GM23248 (cell line): ENCODE results near the gene SLC17A7. TPM values are rescaled to one million over a fixed set of nuclear protein-coding genes. Genes with fewer than 3 reads are reported as not detected.

Experiments
- DNase-seq: peaks from one replicate; pipeline ENCODE4 v3.0.0-alpha.2; 2015
- H2AFZ ChIP-seq: fragments of 200-600 bp; sonication (generic); 2 replicates; pipeline ENCODE4 v1.6.1; 2016; ENCODE audit warnings: antibody characterized with exemption
- H3F3A ChIP-seq: fragments of 200-600 bp; sonication (generic); 2 replicates; pipeline ENCODE4 v1.6.1; 2016; ENCODE audit warnings: mild to moderate bottlenecking, antibody characterized with exemption, mixed run types; ENCODE audit not compliant: insufficient read depth
- H3K27ac ChIP-seq: fragments of 200-600 bp; sonication (generic); 2 replicates; pipeline ENCODE4 v1.5.1; 2016; ENCODE audit warnings: mild to moderate bottlenecking
- H3K27me3 ChIP-seq: fragments of 200-600 bp; sonication (generic); replicated peaks from 2 replicates; pipeline ENCODE4 v1.6.1; 2016; ENCODE audit warnings: mild to moderate bottlenecking; ENCODE audit not compliant: insufficient read depth
- H3K36me3 ChIP-seq: fragments of 200-600 bp; sonication (generic); 2 replicates; pipeline ENCODE4 v1.6.1; 2016; ENCODE audit warnings: low read depth, mild to moderate bottlenecking
- H3K4me1 ChIP-seq: fragments of 200-600 bp; sonication (generic); 2 replicates; pipeline ENCODE4 v1.6.1; 2016; ENCODE audit warnings: mild to moderate bottlenecking; ENCODE audit not compliant: insufficient read depth
- H3K4me2 ChIP-seq: fragments of 200-600 bp; sonication (generic); one replicate; pipeline ENCODE4 v1.6.1; 2016; ENCODE audit warnings: mild to moderate bottlenecking; ENCODE audit not compliant: unreplicated experiment
- H3K4me3 ChIP-seq: fragments of 200-600 bp; sonication (generic); 2 replicates; pipeline ENCODE4 v1.5.1; 2016; ENCODE audit warnings: mild to moderate bottlenecking
- H3K79me2 ChIP-seq: fragments of 200-600 bp; sonication (generic); 2 replicates; pipeline ENCODE4 v1.6.1; 2016; ENCODE audit warnings: mild to moderate bottlenecking; ENCODE audit not compliant: insufficient read depth
- H3K9ac ChIP-seq: fragments of 200-600 bp; sonication (generic); 2 replicates; pipeline ENCODE4 v1.6.1; 2016; ENCODE audit warnings: mild to moderate bottlenecking
- H3K9me2 ChIP-seq: fragments of 200-600 bp; sonication (generic); 2 replicates; pipeline ENCODE4 v1.6.1; 2016; ENCODE audit warnings: mixed run types, mild to moderate bottlenecking, moderate library complexity; ENCODE audit not compliant: insufficient read depth
- H3K9me3 ChIP-seq: fragments of 200-600 bp; sonication (generic); one replicate; pipeline ENCODE4 v1.6.1; 2017; ENCODE audit warnings: low read depth
- H4K20me1 ChIP-seq: fragments of 200-600 bp; sonication (generic); 2 replicates; pipeline ENCODE4 v1.6.0; 2016; ENCODE audit not compliant: insufficient read depth
- EZH2 ChIP-seq: fragments of 200-600 bp; sonication (generic); IDR thresholded peaks from 2 replicates; pipeline ENCODE4 v1.6.1; 2018; ENCODE audit warnings: antibody characterized with exemption, mild to moderate bottlenecking; ENCODE audit not compliant: insufficient read depth, poor library complexity, severe bottlenecking
- EZH2phosphoT487 ChIP-seq: fragments of 200-600 bp; sonication (generic); IDR thresholded peaks from 2 replicates; pipeline ENCODE4 v1.6.1; 2018; ENCODE audit warnings: antibody characterized with exemption, moderate library complexity, mild to moderate bottlenecking, low read depth; ENCODE audit not compliant: insufficient read depth
- WGBS, 2 experiments: methylation state at CpG; one replicate each; pipeline ENCODE4 v1.1.6; 2015 to 2017; ENCODE audit warnings: low lambda C conversion rate in 2 of 2, low coverage in 1 of 2; ENCODE audit errors: missing lambda C conversion rate in 2 of 2; 5-methylcytosine and 5-hydroxymethylcytosine counted together
- in situ Hi-C: fragments of 300-500 bp; cut with MboI; formaldehyde crosslinking; loops from 2 replicates; pipeline ENCODE4 v1.15.0; 2020
- polyA plus RNA-seq: library from polyadenylated mRNA; unstranded; fragments of >200 nt; fragmentation: Nextera tagmentation; extraction: Ambion mirVana; gene quantifications from 2 replicates; pipeline ENCODE4 v1.2.1, GENCODE V29; 2016
- total RNA-seq: library from RNA; depleted of rRNA; stranded (reverse); fragments of >200 nt; shearing (Covaris generic); gene quantifications from 2 replicates; pipeline ENCODE4 v1.2.3, GENCODE V29; 2014

Gene SLC17A7
- total and polyA plus RNA-seq, 2 experiments from 2014 or later, result not detected

DNA sequence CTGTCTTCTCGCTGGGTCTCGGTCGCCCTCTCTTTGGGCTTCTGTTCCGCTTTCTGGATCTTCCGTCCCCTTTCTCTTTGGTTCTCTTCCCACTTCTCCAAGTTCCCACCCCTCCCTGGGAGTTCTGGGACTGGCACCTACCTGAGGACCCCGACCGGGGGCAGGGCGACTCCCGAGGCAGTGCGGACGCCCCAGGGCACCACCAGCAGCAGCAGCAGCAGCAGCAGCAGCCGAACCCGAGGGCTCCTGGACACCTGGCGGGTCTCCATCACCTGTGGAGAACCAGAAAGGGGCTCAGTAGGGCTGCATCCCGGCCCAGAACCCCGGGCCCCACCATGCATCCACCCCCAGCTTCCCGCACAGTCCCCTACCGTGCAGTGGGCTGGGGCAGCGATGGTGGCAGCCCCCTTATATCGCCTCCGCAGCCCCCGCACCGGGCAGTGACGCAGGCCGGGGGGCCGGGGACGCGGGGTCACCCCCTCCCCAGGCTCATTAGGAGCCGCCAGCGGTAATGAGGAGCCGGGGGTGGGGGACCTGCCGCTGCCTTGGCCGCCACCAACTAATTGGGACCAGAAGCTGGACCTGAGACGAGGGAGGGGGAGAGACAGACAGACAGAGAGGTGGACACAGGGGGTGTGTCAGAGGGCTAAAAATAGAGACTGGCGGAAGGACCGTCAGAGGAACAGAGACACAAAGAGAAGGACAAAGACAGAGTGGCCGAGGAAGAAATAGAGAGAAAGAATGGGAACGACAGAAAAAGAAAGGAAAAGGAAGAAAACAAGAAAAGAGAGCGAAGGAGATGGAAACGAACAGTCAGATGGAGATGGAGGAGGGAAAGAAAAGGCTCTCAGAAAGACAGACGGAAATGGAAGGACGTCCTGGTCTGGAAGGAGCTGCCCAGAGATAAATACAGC lies 18.0 kb downstream of the SLC17A7 start, which contains the start of gene PTH2:
Gene PTH2, minus strand, starts transcription at position 371 of the 914 bp plus-strand sequence. Its CDS starts 102 bp downstream, at position 269.
- no peak within 1 kb of the TSS for H3K4me3 ChIP-seq
- H3F3A ChIP-seq, result no peaks in the 10 kb centered on the region
- no peaks in the 10 kb centered on the region for H4K20me1 ChIP-seq
- TF ChIP-seq EZH2phosphoT487 (0 out of 2 replicates have a peak, but pooled peaks have one; percentile 4), EZH2 (no peak)
- no peaks in the 10 kb centered on the region for H3K9me3 ChIP-seq
- no peak within 1 kb of the TSS for H3K27ac ChIP-seq
- no peaks in the 10 kb centered on the region for H3K9me2 ChIP-seq
- peak within 1 kb of the TSS; percentile 21 for H3K4me2 ChIP-seq
- in situ Hi-C loops, result no loop called here
- 6 to 11% methylated on average over 32 to 42 of the region's 42 CpGs for WGBS, 2 experiments
- peaks cover 85% of the 10 kb centered on the region for H3K27me3 ChIP-seq
- no peaks in the 10 kb centered on the region for H3K36me3 ChIP-seq
- H2AFZ ChIP-seq, result no peak within 1 kb of the TSS
- 0 out of 2 replicates have a peak, but pooled peaks cover 5% of the 10 kb centered on the region for H3K4me1 ChIP-seq
- no peak for DNase-seq
- H3K9ac ChIP-seq, result no peak within 1 kb of the TSS
- no peaks in the 10 kb centered on the region for H3K79me2 ChIP-seq

- Histone ChIP-seq H3K9me2 (no peaks in the 10 kb centered on the region), H2AFZ (no peak overlapping the region), H3K4me2 (peak overlapping the region; percentile 21), H3K4me1 (0 out of 2 replicates have a peak, but pooled peaks cover 5% of the 10 kb centered on the region), H3K4me3 (no peak overlapping the region), H3K36me3 (no peaks in the 10 kb centered on the region), H3K79me2 (no peaks in the 10 kb centered on the region), H3F3A (no peaks in the 10 kb centered on the region), H3K27ac (no peak overlapping the region), H3K27me3 (peaks cover 80% of the 10 kb centered on the region), H3K9ac (no peak overlapping the region), H3K9me3 (no peaks in the 10 kb centered on the region), H4K20me1 (no peaks in the 10 kb centered on the region)
- in situ Hi-C loops, result no loop called here
- peak; percentile 63 for DNase-seq
- TF ChIP-seq EZH2phosphoT487 (peak; percentile 47; the same call in 1 of the 2 replicates), EZH2 (peak; percentile 90)
- 6 to 8% methylated on average over 34 to 52 of the region's 58 CpGs for WGBS, 2 experiments
These were observed 18.8 kb downstream of the SLC17A7 start for GRCh38 chr19:49422407-49423070.

GRCh38 chr19:49421878-49422202 lies 19.5 kb downstream of the SLC17A7 start:
- TF ChIP-seq EZH2 (no peak), EZH2phosphoT487 (no peak)
- no peaks in the 10 kb centered on the region for H3K9me2 ChIP-seq
- H3F3A ChIP-seq, result no peaks in the 10 kb centered on the region
- no peaks in the 10 kb centered on the region for H3K79me2 ChIP-seq
- WGBS, 2 experiments, result 15 to 30% methylated on average over 2 to 3 of the region's 3 CpGs
- in situ Hi-C loops, result no loop called here
- peaks cover 73% of the 10 kb centered on the region for H3K27me3 ChIP-seq
- H3K9me3 ChIP-seq, result no peaks in the 10 kb centered on the region
- H3K4me1 ChIP-seq, result 0 out of 2 replicates have a peak, but pooled peaks cover 5% of the 10 kb centered on the region
- H3K36me3 ChIP-seq, result no peaks in the 10 kb centered on the region
- H4K20me1 ChIP-seq, result no peaks in the 10 kb centered on the region
- no peak overlapping the region for H3K4me2 ChIP-seq
- no peak overlapping the region for H3K4me3 ChIP-seq
- no peak overlapping the region for H3K9ac ChIP-seq
- DNase-seq, result no peak
- H3K27ac ChIP-seq, result no peak overlapping the region
- no peak overlapping the region for H2AFZ ChIP-seq

DNA sequence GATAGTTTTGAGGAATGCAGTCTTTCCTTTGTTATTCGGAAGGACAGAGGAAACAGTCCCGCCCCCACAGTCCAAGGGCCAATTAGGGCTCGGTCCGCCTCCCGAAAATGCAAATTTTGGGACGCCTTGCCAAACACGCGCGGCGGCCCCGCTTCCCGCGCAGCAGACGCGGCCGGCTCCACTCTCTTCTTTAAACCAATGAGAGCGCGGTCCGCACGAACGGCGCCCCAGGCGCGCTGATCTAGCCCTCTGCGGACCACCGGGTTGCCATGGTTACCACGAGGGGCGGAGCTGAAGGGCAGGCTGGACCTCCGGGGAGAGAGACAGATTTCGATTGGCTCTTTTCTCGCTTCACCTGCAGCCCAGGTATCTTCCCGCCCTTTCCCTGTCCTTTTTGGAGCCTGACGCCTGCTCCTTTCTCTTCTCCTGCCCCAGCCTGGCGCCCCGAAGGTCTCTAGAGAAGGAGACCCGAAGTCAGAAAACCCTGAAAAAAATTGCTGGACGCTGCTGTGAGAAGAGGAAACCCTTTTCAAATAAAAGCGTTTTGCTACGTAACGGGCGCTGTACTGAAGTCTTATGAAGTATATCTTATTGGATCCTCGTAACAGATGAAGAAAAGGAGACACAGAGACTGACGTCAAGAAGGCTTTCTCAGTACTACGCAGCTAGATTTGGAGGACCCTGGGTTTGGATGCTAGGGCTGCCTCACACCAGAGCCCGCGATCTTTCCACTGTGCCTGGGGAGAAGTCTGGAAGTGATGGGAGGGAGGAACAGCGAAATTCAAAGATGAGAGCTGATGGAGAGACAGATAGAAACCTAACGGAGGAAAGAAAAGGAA lies 20.1 kb downstream of the SLC17A7 start:
- peak; percentile 80 for DNase-seq
- Histone ChIP-seq H2AFZ (no peak overlapping the region), H3K79me2 (no peaks in the 10 kb centered on the region), H3K9me3 (no peaks in the 10 kb centered on the region), H3K9me2 (no peaks in the 10 kb centered on the region), H3F3A (no peaks in the 10 kb centered on the region), H3K36me3 (no peaks in the 10 kb centered on the region), H3K4me2 (peak overlapping the region; percentile 35), H3K27ac (no peak overlapping the region), H3K27me3 (peaks cover 67% of the 10 kb centered on the region), H3K4me3 (peak overlapping the region; percentile 46), H3K4me1 (0 out of 2 replicates have a peak, but pooled peaks cover 5% of the 10 kb centered on the region), H3K9ac (no peak overlapping the region), H4K20me1 (no peaks in the 10 kb centered on the region)
- TF ChIP-seq EZH2 (peak; percentile 53), EZH2phosphoT487 (0 out of 2 replicates have a peak, but pooled peaks have one; percentile 57)
- in situ Hi-C loops, result no loop called here
- 6 to 8% methylated on average over 47 to 48 of the region's 48 CpGs for WGBS, 2 experiments
